GM21381 (cell line): ENCODE results near the gene TMEM163.
"Not testable (repeated sequence)": the region's sequence is repeated elsewhere in the genome, so short reads cannot be mapped to it uniquely, and the experiment has no call there.

ENCODE experiments used
- ATAC-seq: cut with Tn5 transposase; IDR thresholded peaks from one replicate; pipeline ENCODE4 v1.9.1; 2021; ENCODE audit warnings: mild to moderate bottlenecking, moderate library complexity; ENCODE audit not compliant: unreplicated experiment

The TMEM163 gene

DNA sequence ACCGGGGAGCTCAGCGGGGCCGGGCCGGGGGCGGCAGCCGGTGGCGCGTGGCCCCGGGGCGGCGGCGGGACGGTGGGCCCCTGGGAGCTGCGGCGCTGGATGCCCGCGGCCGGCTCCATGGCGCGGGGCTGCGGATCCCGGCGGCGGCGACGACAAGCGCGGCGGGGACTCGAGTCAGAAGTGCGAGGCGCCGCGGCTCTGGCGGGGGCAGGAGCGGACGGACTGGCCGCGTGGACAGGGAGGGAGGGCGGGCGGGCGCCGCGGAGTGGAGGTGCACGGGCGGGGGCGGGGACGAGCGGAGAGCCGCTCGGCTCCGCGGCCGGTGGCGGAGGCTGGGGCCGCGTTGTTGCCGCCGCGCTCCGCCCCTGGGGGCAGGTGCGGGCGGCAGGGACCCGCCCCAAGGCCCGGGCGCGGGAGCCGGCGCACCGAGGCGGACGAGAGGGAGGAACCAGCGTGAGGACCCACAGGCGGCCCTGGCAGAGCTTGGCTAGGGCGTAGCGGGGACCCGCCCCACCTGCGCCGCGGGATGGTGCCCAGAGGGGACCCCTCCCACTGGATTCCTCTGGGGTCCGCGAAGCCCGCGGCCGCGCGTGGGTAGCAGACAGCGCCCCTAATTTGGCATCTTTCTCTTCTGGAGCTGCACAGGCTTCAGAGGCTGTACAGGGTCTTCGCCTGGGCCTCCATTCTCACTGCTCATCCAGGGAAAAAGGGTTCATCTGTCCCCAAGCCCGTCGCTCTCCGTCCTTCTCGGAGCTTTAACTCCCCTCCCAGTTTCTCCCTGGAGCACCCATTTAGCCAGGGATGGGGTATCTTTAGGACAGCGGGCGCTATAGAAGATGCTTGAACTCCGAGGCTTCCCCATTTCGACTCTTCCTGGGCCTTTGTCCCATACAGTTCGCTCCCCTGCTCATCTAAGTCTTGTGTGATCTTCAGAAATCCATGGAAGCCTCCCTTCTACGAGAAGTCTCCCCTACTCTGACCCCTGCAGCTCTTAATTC lies at the start of gene TMEM163:
Gene TMEM163 (minus strand): TSS at position 184 of the 998 bp plus-strand sequence.
- no peak for ATAC-seq

DNA sequence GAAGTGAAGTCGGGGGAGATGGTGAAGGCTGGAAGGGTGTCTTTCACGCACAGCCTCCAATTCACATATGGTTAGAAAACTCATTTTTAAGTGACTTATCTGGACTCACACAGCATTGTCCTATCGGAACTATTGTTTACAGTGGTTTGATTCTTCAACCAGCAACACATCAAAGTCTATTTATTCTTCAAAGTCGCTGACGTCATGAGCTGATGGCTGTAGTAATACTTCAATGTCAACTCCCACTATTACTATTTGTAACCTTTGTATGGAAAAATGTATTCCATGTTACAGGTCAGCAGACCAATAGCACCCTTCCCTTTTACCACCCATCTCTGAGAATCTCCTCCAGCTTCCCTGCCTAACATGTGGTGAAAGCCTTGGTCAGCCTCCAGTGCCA lies 47.8 kb upstream of the TMEM163 start:
- no peak for ATAC-seq

DNA sequence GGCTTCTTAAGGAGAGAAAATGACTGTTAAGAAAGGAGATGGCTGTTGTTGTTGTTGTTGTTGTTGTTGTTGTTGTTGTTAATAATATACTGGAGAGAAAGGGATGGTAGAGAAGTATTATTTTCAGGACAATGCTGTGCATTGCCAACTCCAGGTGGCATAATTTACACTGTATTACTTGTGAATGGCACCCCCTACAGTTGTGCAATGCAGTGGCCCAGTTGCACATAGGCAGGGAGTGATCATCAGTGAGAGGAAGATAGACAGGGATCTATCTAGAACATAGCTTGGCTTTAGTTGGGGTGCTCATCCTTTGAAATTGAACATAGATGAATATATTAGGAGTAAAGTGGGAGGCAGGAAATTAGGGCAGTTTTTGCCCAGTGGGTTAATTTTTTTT lies 47.2 kb upstream of the TMEM163 start:
- ATAC-seq, result no peak

DNA sequence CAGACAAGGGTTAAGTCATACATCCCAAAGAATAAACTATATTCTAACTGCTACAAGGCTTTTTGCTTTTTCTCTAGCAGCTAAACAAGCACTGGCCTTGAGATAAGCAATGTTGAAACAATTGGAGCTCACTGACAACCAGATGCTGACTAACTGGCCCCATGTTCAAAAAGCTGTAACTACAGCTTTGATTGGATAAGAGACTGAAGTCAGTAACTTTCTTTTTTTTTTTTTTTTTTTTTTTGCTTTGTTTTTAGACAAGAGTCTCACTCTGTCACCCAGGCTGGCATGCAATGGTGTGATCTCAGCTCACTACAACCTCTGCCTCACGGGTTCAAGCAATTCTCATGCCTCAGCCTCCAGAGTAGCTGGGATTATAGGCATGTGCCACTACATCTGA lies 45.4 kb upstream of the TMEM163 start:
- no peak for ATAC-seq

GRCh38 chr2:134763164-134763710 lies 44.4 kb upstream of the TMEM163 start:
- ATAC-seq, result no peak

- no peak for ATAC-seq
Measured at GRCh38 chr2:134762508-134762907, 43.7 kb upstream of the TMEM163 start.

DNA sequence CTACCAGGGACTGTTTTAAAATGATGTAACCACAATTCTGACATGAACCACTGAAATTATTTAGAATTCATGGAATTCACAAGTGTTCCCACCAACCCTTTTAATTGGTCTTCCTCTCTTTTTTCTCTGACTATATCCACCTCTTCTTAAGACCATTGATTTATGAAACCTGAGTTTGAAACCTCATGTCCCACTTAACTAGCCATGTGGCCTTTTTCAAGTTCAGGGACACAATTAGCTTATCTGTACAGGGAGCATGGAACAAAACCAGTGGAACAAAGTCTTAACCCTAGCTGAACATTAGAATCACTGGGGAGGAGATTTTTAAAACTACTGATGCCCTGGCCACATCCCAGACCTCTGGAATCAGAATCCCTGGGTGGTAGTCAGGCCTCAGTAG lies 41.6 kb upstream of the TMEM163 start:
- no peak for ATAC-seq

- no peak for ATAC-seq
Measured at GRCh38 chr2:134758633-134759032, 39.8 kb upstream of the TMEM163 start.

- not testable (repeated sequence) for ATAC-seq
Measured at GRCh38 chr2:134751981-134752380, 33.2 kb upstream of the TMEM163 start.

DNA sequence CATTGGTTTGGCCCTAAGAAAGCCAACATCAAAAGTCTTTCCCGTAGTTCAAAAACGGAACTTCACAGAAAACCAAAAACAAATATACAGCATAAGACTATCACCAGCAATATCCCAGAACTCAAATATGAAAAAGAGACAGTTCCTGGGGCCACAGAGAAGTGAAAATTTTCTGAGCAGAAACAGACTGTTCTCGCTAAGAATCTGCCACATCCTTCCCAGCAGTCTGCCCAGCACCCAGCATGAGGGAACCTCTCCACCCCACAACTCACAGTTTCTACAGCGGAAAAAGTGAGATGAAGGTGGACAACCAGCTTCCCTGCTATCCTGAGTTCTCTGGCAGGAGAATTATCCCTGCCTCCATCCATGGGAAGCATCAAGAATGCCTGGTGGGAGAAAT lies 26.7 kb upstream of the TMEM163 start:
- no peak for ATAC-seq

GRCh38 chr2:134745023-134745422 lies 26.2 kb upstream of the TMEM163 start:
- ATAC-seq, result no peak

GRCh38 chr2:134739879-134740301 lies 21.1 kb upstream of the TMEM163 start:
- peak; percentile 95 for ATAC-seq

- no peak for ATAC-seq
Measured at GRCh38 chr2:134739236-134739878, 20.6 kb upstream of the TMEM163 start.

GRCh38 chr2:134738141-134738870 lies 19.5 kb upstream of the TMEM163 start:
- ATAC-seq, result no peak

GRCh38 chr2:134737671-134738070 lies 18.9 kb upstream of the TMEM163 start:
- no peak for ATAC-seq

DNA sequence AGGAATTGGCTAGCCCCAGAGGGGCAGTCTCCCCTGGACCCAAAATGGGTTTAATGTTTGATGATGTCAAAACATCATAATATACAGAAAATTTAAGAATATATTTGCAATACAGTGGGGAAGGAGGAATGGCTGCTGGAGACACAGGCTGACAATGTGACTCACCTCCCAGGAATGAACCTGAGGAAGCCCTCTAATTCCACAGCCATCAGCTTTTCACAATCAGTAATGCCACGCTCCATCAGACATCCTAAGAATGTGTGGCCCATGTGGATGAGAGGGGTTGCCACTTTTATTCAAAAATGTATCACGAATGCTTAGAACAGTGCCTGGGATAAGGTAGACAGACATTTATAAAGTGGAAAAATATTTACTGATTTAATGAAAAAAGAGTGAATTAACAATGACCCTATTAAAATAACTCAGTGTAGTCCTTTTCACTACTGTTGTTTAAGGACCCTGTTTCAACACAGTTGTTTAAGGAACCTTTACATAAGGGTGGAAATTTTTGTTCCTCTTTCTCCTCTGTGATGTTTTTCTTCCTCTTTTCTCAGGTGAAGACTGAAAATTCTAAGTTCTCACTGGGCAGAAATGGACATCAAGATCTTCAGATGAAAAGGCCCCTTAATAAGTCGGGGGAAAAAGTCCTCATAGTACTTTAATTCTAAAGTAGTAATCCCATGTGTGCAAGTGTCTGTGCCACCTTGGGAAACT lies 17.5 kb upstream of the TMEM163 start:
- ATAC-seq, result no peak

DNA sequence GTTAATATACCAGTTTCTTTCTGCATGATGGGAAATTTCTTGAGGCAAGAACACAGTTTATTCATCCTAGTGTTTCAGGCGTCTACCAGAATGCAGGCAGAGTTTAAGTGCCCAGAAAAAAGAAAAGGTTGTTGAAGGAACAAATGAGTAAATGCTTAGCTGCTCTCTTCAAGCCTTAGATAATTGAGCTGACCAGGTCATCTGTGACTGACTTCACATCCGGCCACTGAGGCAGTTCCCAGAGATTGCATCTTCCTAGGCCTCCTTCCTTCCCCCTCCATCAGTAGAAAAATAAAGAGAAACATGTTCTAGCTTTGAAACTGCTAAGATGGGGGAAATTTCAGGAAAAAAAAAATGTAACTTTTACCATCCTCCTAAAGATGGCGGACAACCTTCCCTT lies 9.4 kb upstream of the TMEM163 start:
- no peak for ATAC-seq

- ATAC-seq, result no peak
Measured at GRCh38 chr2:134727385-134727784, 8.6 kb upstream of the TMEM163 start.

GRCh38 chr2:134726645-134727044 lies 7.8 kb upstream of the TMEM163 start:
- no peak for ATAC-seq

DNA sequence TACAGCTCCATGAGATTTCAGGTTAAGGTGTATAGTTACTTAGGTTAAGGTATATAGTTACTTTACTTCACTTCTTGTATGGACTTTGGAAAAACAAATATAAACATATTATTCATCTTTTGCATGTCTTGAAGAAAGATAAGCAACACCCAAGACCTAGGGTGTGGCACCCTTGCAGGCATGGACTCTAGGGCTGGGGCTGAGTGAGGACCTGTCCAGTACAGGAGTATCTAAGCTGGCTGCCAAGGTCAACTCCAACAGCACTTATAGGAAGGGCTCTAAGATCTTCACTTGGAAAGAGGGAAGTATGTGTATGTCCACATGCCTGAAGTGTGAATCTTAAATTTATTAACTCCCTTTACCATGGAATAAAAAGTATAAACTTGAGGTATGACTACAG lies 7.1 kb upstream of the TMEM163 start:
- ATAC-seq, result no peak
